ENCODE data around the gene CLIP3.

The CLIP3 gene

DNA sequence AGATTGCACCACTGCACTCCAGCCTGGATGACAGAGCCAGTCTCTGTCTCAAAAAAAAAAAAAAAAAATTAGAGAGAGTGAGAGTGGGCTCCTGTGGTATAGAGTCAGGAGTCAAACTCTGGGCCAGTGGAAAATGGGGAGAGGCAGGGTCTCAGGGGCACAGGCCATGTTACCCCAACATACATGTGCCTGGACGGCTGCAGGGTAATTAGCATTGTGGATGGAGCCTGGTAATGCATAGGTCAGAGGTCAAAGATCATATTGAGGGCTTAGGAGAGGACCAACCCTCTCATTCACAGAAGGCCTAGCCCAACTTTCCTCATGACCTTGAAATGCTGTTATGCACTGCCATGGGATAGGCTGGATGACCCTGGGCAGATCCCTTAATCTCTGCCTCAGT is 7.1 kb downstream of the CLIP3 start:
- no peak overlapping the region for H3K27ac ChIP-seq (ENCODE audit: low read depth, low read length)
- no peak overlapping the region for H3K4me3 ChIP-seq (ENCODE audit: low read depth, low read length)
- H3K36me3 ChIP-seq (ENCODE audit: control insufficient read depth, insufficient read depth, low read length): peaks cover 38% of the 10 kb centered on the region
- no peaks in the 10 kb centered on the region for H3K9me3 ChIP-seq (ENCODE audit: control insufficient read depth, insufficient read depth, low read length)
- H3K27me3 ChIP-seq (ENCODE audit: control insufficient read depth, insufficient read depth, low read length): no peaks in the 10 kb centered on the region
- no peaks in the 10 kb centered on the region for H3K4me1 ChIP-seq (ENCODE audit: control insufficient read depth, insufficient read depth, low read length)
- H3K9ac ChIP-seq (ENCODE audit: low read depth, low read length): no peak overlapping the region

DNA sequence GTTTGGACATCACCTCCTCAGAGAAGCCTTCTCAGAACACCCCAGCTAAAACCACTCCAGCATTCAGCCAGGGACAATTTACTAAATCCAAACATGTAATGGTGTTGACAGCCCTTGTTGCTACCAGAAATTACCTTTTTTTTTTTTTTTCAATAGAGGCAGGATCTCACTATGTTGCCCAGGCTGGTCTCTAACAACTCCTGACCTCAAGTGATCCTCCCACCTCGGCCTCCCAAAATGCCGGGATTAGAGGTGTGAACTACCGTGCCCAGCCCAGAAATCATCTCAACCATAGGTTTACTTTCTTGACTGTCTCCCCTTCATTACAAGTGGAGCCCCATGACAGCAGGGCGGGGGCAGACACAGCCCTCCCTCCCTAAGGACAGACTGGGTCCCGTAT is 9.2 kb downstream of the CLIP3 start:
- H3K27ac ChIP-seq (ENCODE audit: low read depth, low read length): no peak overlapping the region
- no peak overlapping the region for H3K4me3 ChIP-seq (ENCODE audit: low read depth, low read length)
- no peaks in the 10 kb centered on the region for H3K27me3 ChIP-seq (ENCODE audit: control insufficient read depth, insufficient read depth, low read length)
- H3K9me3 ChIP-seq (ENCODE audit: control insufficient read depth, insufficient read depth, low read length): no peaks in the 10 kb centered on the region
- H3K4me1 ChIP-seq (ENCODE audit: control insufficient read depth, insufficient read depth, low read length): no peaks in the 10 kb centered on the region
- no peak overlapping the region for H3K9ac ChIP-seq (ENCODE audit: low read depth, low read length)
- H3K36me3 ChIP-seq (ENCODE audit: control insufficient read depth, insufficient read depth, low read length): peaks cover 44% of the 10 kb centered on the region

DNA sequence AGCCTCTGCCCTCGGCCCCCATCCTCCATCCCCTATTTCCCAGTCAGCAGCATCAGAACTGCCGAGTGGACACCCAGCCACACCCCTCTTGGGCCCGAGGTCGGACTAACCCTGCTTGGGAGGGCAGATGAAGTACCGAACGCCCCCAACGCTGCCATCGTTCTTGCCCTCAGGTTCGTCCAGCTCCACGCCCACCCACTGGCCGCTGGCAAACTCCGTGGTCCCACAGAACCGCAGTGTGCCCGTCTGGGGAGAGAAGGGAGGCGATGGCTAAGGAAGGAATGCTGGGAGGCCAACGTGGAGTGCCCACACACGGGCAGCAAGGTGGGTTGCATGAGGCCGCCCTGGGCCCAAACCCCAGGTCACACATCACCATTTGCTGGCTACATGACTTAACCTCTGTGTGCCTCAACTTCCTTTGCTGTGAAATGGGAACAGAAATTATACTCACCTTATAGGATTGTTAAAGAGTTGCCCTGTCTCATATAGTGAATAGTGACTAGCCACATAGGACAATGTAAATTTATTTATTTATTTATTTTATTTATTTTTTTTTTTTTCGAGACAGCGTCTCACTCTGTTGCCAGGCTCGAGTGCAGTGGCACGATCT is 13.5 kb downstream of the CLIP3 start:
- no peaks in the 10 kb centered on the region for H3K27me3 ChIP-seq (ENCODE audit: control insufficient read depth, insufficient read depth, low read length)

GRCh38 chr19:36014012-36014924 is 18.4 kb downstream of the CLIP3 start, which contains the start of gene ALKBH6:
Gene ALKBH6 (minus strand): TSS chr19:36014213. CDS start chr19:36013397, 816 bp downstream.
- Histone ChIP-seq H3K27me3 (ENCODE audit: control insufficient read depth, insufficient read depth, low read length) (no peaks in the 10 kb centered on the region), H3K4me3 (ENCODE audit: low read depth, low read length) (peak within 1 kb of the TSS; percentile 83), H3K9ac (ENCODE audit: low read depth, low read length) (peak within 1 kb of the TSS; percentile 49; the same call in 1 of the 2 replicates), H3K36me3 (ENCODE audit: control insufficient read depth, insufficient read depth, low read length) (peaks cover 22% of the 10 kb centered on the region), H3K4me1 (ENCODE audit: control insufficient read depth, insufficient read depth, low read length) (0 out of 2 replicates have a peak, but pooled peaks cover 5% of the 10 kb centered on the region), H3K9me3 (ENCODE audit: control insufficient read depth, insufficient read depth, low read length) (no peaks in the 10 kb centered on the region), H3K27ac (ENCODE audit: low read depth, low read length) (no peak within 1 kb of the TSS)

More for the DNA sequence above, 13.5 kb downstream of the CLIP3 start:
- Histone ChIP-seq H3K4me3 (ENCODE audit: low read depth, low read length) (no peak overlapping the region), H3K27ac (ENCODE audit: low read depth, low read length) (no peak overlapping the region), H3K4me1 (ENCODE audit: control insufficient read depth, insufficient read depth, low read length) (no peaks in the 10 kb centered on the region), H3K9ac (ENCODE audit: low read depth, low read length) (no peak overlapping the region), H3K36me3 (ENCODE audit: control insufficient read depth, insufficient read depth, low read length) (peaks cover 48% of the 10 kb centered on the region), H3K9me3 (ENCODE audit: control insufficient read depth, insufficient read depth, low read length) (no peaks in the 10 kb centered on the region)

GRCh38 chr19:36013280-36014011 is 19.2 kb downstream of the CLIP3 start:
- H3K9ac ChIP-seq (ENCODE audit: low read depth, low read length): peak overlapping the region; percentile 49; the same call in 1 of the 2 replicates
- H3K27ac ChIP-seq (ENCODE audit: low read depth, low read length): no peak overlapping the region
- no peaks in the 10 kb centered on the region for H3K9me3 ChIP-seq (ENCODE audit: control insufficient read depth, insufficient read depth, low read length)
- peaks cover 19% of the 10 kb centered on the region for H3K36me3 ChIP-seq (ENCODE audit: control insufficient read depth, insufficient read depth, low read length)
- peak overlapping the region; percentile 83 for H3K4me3 ChIP-seq (ENCODE audit: low read depth, low read length)
- H3K4me1 ChIP-seq (ENCODE audit: control insufficient read depth, insufficient read depth, low read length): 0 out of 2 replicates have a peak, but pooled peaks cover 5% of the 10 kb centered on the region
- no peaks in the 10 kb centered on the region for H3K27me3 ChIP-seq (ENCODE audit: control insufficient read depth, insufficient read depth, low read length)

GRCh38 chr19:36010402-36010801 is 22.3 kb downstream of the CLIP3 start:
- Histone ChIP-seq H3K27me3 (ENCODE audit: control insufficient read depth, insufficient read depth, low read length) (no peaks in the 10 kb centered on the region), H3K9ac (ENCODE audit: low read depth, low read length) (no peak overlapping the region), H3K36me3 (ENCODE audit: control insufficient read depth, insufficient read depth, low read length) (no peaks in the 10 kb centered on the region), H3K9me3 (ENCODE audit: control insufficient read depth, insufficient read depth, low read length) (no peaks in the 10 kb centered on the region), H3K4me1 (ENCODE audit: control insufficient read depth, insufficient read depth, low read length) (peaks cover 5% of the 10 kb centered on the region; the same call in 1 of the 2 replicates), H3K27ac (ENCODE audit: low read depth, low read length) (no peak overlapping the region), H3K4me3 (ENCODE audit: low read depth, low read length) (no peak overlapping the region)

DNA sequence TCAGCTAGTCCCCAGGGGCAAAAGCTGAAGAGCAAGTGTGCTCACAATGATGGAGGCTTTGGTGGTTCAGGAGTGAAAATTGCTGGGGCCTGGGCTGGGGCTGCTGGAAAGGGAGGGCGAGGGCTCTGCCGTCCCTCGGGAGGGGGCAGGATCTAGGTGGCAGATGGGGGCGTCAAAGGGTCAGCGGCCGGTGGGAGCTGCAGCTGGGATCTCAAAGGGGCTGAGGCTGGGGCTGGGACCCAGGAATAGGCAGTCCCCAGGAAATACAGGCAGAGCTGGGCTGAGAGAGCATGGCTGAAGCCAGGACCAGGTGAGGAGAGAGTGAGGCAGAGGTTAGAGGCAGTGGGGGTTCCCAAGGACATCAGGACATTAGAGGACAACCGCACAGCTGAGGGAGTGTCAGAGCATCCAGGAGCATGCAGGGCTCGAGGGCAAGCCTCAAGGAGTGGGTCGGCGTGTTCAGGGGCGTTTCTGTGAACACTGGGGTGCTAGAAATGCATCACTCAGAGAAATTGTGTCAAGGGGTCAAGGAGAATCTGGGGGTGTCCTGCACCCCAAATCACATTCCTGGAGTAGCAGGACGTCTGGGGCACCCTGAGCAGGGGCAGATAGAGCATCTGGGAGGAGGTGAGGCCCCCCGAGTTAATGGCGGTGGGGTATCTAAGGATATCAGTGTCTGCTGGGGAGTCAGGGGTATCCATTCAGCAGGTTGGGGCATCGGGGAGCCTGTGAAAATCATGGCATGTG is 22.9 kb downstream of the CLIP3 start:
- Histone ChIP-seq H3K27ac (ENCODE audit: low read depth, low read length) (no peak overlapping the region), H3K9ac (ENCODE audit: low read depth, low read length) (no peak overlapping the region), H3K4me1 (ENCODE audit: control insufficient read depth, insufficient read depth, low read length) (peaks cover 5% of the 10 kb centered on the region; the same call in 1 of the 2 replicates), H3K9me3 (ENCODE audit: control insufficient read depth, insufficient read depth, low read length) (no peaks in the 10 kb centered on the region), H3K4me3 (ENCODE audit: low read depth, low read length) (peak overlapping the region; percentile 60; the same call in 1 of the 2 replicates), H3K27me3 (ENCODE audit: control insufficient read depth, insufficient read depth, low read length) (no peaks in the 10 kb centered on the region), H3K36me3 (ENCODE audit: control insufficient read depth, insufficient read depth, low read length) (no peaks in the 10 kb centered on the region)

GRCh38 chr19:36009220-36009619 is 23.5 kb downstream of the CLIP3 start:
- Histone ChIP-seq H3K27ac (ENCODE audit: low read depth, low read length) (no peak overlapping the region), H3K9me3 (ENCODE audit: control insufficient read depth, insufficient read depth, low read length) (no peaks in the 10 kb centered on the region), H3K4me3 (ENCODE audit: low read depth, low read length) (peak overlapping the region; percentile 60), H3K36me3 (ENCODE audit: control insufficient read depth, insufficient read depth, low read length) (no peaks in the 10 kb centered on the region), H3K4me1 (ENCODE audit: control insufficient read depth, insufficient read depth, low read length) (peaks cover 5% of the 10 kb centered on the region; the same call in 1 of the 2 replicates), H3K9ac (ENCODE audit: low read depth, low read length) (no peak overlapping the region), H3K27me3 (ENCODE audit: control insufficient read depth, insufficient read depth, low read length) (no peaks in the 10 kb centered on the region)

DNA sequence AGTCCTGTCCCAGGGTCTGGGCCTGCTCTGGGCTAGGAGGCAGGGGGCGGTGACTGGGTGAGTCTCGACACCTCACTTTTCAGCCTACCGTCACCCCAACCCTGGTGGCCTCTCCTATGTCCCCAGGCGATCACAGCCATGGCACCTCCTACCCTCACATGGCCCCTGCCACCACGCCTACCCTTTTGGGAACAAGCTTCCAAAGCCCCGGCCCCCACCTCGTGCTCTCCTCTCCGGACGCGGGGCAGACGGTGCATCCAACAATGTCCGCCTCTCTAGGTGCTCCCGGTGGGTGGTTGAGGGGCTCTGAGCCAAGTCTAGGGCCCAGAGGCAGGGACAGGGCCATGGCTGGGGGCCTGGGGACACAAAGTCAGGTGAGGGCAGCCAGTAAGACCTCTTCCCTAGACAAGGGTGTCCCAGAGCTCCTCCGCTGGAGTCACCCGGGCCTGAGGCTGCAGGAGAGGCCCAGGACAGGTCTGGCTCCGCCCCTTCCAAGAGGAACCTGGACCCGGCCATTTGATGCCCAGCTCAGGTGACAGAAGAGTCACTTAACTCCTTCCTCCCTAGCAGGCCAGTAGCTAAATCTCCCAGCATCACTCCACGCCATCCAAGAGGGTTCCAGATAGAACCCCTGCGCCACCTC is 24.2 kb downstream of the CLIP3 start, which contains the start of gene SYNE4:
Gene SYNE4 (minus strand): TSS at position 478 of the 643 bp plus-strand sequence. CDS start 132 bp downstream, at position 346.
- peak within 1 kb of the TSS; percentile 60 for H3K4me3 ChIP-seq (ENCODE audit: low read depth, low read length)
- H3K4me1 ChIP-seq (ENCODE audit: control insufficient read depth, insufficient read depth, low read length): peaks cover 4% of the 10 kb centered on the region; the same call in 1 of the 2 replicates
- H3K27ac ChIP-seq (ENCODE audit: low read depth, low read length): peak within 1 kb of the TSS; percentile 37
- H3K9ac ChIP-seq (ENCODE audit: low read depth, low read length): peak within 1 kb of the TSS; percentile 47; the same call in 1 of the 2 replicates
- no peaks in the 10 kb centered on the region for H3K9me3 ChIP-seq (ENCODE audit: control insufficient read depth, insufficient read depth, low read length)
- H3K36me3 ChIP-seq (ENCODE audit: control insufficient read depth, insufficient read depth, low read length): no peaks in the 10 kb centered on the region
- H3K27me3 ChIP-seq (ENCODE audit: control insufficient read depth, insufficient read depth, low read length): no peaks in the 10 kb centered on the region
